HG03457 (cell line): Measurements from ENCODE around the gene IKZF2.

Experiments
- ATAC-seq: cut with Tn5 transposase; IDR thresholded peaks from one replicate; pipeline ENCODE4 v1.9.1; 2021; ENCODE audit warnings: moderate number of reproducible peaks; ENCODE audit not compliant: unreplicated experiment

IKZF2 gene

DNA sequence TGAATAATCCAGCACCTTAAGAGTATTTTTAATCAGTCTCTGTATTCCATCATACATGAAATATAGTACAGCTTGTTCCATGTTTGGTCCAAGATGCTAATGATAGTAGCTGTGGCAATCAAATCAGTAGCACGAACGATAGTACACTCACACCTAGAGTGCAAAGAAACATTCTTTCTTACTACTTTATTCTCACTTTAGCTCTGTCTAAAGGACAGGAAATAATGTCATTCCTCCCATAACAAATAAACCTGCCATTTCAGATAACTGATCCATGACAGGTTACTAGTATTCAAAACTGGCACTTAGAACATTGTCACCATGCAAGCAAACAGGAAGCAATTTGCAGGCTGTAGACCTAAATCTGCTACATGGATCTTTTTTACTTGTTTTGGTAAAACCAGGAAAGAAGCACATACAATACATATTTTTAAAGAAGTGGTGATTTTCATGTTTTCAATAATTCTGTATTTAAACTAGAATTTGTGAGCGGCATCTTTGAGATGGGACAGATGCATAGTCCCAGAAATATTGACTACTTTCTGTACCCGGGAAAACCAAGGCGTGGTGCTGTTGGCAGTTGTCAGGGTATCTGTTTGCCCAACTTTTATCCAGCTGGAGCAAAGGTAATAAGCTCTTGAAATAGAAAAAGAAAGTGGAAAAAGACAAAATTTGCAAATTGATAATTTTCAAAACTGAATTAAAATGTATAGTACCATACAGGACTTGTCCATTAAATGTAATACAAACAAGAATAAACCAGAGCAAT is 49.5 kb downstream of the IKZF2 start:
- no peak for ATAC-seq

DNA sequence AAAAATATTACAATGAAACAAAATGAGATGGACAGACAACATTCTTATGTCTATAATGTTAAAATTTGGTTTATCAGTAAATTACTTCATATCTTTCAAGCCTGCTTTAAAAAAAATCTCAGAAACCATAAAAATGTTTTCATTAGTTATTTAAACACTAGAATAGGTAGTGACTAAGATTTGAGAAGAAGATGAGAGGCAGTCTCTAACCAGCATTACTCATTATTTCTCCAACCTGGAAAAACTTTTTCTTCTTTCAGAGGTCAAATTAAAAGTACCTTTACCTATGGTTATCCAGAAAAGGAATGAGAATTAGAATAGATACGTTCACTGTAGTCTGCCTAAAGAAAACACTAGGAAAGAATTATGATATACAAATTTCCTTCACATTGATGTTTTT is 50.3 kb downstream of the IKZF2 start:
- no peak for ATAC-seq

DNA sequence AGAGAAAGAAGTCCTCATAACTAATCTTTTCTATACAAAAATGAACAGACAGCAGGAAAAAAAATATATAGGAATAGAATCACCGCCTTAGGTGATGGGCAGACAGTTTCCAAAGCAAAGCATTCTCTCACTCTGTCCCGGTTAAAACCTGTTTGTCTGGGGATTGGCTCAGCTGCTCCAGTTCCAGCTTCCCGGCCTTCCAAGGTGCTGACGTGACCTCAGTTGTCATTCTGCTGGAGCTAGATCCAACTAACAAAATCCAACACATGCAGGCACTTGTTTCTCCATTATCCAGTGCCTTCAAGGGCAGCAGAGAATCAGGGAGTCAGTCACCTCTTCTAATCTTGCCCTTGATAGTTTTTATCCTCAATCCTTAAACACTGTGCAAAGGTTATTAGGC is 52.8 kb downstream of the IKZF2 start:
- no peak for ATAC-seq

DNA sequence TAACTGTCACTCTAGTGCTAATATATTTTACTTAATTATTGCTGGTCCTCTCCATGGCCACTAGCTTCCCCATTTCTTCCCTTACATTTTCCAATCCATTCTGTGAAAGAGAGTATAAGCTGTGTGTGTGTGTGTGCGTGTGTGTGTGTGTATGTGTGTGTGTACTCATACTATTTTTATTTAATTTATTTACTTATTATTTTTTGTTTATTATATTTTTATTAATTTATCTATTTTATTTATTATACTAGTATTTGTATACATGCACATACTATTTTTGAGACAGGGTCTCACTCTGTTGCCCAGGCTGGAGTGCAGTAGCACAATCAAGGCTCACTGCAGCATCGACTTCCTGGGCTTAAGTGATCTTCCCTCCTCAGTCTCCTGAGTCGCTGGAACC is 59.6 kb downstream of the IKZF2 start:
- ATAC-seq: no peak

DNA sequence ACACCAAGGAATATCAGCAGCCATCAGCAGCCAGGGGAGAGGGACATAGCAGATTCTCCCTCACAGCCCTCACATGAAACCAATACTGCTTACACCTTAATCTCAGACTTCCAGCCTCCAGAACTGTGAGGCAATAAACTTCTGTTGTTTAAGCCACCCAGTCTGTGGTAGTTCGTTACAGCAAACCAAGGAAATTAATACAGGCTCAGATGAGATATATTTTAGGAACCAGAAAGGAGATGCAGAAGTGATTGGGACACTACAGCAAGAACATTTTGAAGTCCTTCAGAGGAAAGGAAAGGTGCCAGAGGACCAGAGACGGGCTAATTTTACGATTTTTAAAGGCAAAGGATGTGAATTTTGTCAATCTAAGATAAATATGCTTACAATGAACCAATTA is 60.6 kb downstream of the IKZF2 start:
- ATAC-seq: no peak

DNA sequence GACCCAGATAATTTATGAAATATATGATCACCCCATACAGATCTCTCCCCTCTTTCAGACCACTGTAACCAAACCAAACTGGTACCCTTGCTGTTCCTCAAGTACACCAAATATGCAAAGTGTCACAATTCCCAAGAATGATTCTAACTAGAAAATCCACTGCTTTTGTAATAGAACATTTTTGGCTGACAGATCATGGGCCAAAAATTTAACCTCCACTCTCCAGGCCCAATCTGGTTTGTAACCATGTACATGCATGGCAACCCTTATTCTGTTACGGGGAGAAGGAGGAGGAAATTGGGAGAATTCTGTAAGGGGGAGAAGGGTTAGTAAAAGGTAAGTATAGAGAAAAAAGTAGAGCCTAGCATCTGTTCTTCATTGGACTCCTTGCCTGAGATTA is 62.0 kb downstream of the IKZF2 start:
- no peak for ATAC-seq

DNA sequence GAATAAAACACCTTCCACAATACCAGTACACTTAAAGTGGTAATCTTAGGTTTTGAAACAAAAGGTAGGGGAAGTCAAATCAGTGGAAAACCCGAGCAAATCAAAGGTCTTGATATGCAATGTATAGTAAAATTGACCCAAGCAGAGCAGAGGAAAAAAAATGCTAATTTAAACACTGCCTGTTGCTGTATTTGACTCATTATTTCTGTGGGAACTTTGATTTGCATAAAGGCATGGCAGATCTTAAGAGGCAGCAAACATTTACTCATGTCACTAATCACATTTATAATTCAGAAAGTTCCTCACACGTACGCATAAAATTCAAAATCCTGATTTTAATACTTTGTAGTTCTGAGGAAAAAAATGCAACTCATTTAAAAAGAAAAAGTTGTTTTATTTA is 64.4 kb downstream of the IKZF2 start:
- peak; percentile 48 for ATAC-seq

DNA sequence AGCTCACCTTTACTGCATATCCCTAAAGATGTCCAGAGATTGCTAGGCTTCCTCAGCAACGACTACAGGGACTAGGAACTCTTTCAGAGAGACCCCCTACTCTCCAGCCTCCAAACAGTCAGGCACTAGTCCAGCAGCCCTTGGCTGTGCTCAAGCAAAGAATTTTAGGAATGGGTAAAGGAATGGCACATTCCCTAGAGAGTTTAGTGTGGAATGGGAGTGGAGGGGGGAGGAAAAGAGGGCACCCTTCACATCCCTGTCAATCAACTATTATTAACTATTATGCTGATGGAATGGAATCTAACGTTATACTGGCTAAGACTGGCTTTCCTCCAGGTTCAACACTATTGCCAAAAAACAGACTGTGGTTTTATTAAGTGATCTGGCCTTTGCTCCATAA is 64.8 kb downstream of the IKZF2 start:
- no peak for ATAC-seq

DNA sequence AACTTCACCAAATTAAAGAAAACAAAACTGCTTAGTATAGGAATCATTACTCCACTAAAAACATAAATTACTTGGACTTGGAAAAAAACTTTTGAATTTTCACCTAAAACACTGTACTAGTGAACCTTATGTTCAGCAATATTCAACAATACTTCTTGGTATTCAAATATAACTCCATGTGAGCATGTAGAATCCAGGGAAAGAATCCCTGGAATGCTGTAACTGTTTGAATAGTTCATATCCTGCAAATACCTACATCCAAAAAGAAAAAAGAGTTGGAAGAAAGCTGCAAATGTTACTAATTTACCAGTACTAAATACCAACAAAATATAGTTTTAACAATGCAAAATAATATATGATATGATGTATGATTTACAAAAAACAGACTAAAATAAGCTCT is 65.4 kb downstream of the IKZF2 start:
- no peak for ATAC-seq

DNA sequence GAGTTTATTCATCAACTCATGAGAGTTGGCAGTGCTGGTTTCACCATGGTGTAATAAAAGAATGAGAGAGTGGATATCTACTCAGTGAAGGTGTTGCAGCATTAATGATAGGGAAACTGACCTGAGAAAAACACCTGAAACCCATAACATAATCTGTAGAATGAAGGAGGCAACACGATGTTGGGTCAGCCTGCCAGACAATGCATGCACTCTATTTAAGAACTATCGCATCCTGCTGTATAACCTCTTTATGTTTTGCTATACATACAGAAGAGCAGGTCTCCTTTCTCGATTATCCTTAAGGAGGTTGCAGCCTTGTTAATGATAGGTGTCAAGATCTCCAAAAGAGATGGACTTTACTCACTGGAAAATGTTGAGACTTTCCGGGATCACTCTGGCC is 65.9 kb downstream of the IKZF2 start:
- ATAC-seq: no peak

DNA sequence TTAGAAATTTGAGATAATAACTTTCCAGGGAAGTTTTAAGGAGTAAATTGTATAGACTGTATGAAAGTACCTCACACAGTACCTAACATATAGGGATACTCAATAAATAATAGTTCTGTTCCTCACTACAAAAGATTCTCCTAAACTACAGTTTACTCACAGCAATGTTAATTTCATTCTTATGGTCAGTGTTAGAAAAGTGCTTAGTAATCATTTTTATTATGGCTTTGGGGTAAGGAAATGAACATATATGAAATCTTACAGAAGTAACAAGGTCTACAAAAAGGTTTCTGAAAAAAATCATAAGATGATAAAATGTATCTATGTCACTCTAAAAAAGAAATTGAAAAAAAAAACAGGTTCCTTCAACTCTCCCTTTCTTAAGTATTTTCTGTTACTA is 67.2 kb downstream of the IKZF2 start:
- no peak for ATAC-seq

DNA sequence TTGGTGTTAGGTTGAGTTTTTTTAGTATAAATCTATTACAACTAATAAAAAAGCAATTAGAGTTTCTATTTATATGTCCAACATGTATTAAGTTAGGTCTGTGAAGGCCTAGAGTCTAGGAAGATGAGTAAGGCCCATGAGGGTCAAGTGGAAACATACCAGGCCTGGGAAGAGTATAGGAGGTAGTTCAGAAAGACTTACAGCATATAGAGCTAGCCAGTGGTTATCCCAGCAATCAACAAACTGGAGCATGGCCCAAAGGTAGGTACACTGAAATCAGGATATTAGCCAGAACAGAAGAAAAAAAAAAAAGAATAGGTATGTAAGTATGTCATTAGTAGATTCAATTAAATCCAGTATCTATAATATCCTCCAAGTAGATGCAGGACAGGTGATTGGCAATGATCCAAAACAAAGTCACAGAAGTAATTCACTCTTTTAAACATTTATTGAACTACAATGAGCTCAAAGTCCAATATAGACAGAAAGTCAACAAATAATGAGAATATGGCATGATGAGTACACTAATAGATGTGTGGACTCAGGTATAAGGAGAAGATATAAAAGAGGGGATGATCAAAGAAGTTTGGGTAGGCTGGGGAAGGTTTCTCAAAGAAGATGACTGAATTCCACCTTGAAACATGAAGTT is 70.3 kb downstream of the IKZF2 start:
- no peak for ATAC-seq

DNA sequence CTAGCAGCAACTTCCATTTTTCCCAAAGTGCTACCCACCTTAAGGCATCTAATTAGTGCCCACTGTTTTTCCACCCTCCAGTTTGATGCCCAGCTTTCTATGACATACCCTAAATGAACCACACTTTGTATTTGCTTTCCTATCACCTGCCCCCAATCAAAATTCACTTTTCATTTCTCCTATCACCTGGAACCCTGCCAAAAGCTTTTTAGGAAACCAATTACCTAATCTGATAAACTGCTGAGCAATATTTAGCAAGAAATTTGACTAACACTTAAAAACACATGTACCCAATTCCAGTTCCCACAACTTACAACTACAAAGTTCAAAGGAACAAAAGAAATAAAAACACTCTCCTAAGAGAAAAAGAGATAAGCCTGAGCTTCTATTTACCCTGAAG is 71.7 kb downstream of the IKZF2 start:
- no peak for ATAC-seq

DNA sequence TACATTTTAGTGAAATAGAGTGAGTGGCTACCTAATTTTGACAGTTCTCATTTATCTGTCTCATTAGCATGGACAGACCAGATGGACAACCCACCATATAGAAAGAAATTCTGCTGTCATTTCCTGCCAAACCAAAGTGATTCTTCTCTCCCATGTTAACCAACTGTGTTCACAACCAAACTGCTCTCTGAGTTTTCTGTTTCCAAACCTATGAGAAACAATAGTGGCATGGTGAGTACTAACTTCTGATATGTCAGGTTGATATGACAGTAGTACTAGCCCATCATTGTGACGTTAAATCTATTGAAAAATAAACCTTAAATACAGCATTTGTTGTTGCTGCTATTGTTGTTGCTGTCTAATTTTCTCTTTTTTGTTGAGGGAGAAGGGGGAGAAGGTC is 72.7 kb downstream of the IKZF2 start:
- no peak for ATAC-seq

DNA sequence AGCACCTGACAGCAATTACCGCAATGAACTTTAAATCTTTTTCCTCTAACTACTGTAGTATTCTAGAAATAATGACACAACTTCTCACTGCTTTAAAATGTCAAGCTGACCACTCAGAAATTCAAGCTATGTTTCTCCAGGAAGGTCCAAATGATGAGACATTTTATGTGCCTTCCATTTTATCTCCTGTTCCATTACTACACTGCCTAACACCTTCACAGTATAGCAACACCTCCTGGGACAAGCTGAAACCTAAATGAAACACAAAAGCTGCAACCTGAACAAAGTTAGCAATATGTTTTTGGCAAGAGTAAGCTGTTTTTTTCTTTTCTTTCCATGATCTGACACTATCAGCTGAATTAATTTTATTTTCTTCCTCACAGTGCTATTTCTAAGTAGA is 81.9 kb downstream of the IKZF2 start:
- ATAC-seq: no peak

DNA sequence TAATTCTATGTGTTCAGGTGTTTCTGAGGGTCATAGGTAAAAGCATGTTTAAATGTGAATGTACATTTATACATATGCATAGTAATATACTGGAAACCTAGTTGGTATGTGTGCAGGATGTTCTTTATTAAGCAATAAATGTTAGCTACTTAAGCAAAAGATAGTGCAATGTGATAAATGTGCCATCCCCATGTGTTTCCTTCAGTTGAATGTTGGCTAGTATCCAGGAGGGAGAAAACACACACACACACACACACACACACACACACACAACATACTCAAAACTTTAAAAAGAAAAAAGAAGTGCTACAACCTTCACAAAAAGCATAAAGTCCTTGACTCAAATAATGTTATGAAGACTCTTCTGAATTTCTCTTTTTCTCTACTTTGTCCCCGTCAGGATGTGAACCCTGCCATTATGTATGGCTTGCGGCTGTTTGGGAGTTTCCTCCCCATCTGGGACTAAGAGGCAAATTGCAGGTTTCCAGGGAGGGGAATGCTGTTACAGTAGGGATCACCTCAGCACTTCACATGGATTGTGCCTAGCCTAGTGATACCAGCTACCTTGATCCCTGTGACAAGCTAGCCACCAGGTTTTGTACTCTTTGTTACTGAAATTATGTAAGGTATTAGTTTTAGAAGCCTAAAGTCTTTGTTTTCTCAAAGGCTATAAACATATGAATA is 82.6 kb downstream of the IKZF2 start:
- no peak for ATAC-seq

DNA sequence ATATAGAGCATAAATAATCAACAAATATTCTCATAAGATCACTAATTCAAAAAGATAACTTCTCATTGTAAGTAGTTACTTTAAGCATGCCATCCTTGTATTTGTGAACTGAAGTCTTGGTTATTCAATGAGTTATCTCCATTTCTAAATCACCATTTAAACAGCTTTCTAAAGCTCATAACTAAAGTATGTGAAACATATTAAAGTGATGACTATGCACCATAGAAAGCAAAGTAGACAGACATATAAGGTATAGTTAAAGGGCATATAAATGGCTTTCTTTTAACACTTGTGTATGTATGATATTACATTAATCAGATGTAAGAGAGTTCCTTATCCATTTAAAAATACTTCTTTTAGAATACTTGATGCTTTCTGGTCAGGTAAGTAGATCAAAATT is 83.5 kb downstream of the IKZF2 start:
- no peak for ATAC-seq

DNA sequence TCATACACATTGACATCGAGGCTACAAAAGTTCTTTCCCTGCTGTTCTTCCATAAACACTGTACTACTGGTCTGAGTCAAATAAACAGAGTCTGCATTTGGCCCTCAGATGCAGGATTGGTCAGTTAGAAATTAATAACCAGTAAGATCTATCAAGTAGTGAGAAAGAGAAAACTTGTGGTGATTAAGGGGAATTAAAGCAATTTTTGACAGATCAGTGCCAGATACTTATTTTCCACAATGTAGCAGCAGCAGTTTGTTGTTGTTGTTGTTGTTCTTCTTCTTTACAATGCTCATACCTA is 85.0 kb downstream of the IKZF2 start:
- ATAC-seq: no peak

DNA sequence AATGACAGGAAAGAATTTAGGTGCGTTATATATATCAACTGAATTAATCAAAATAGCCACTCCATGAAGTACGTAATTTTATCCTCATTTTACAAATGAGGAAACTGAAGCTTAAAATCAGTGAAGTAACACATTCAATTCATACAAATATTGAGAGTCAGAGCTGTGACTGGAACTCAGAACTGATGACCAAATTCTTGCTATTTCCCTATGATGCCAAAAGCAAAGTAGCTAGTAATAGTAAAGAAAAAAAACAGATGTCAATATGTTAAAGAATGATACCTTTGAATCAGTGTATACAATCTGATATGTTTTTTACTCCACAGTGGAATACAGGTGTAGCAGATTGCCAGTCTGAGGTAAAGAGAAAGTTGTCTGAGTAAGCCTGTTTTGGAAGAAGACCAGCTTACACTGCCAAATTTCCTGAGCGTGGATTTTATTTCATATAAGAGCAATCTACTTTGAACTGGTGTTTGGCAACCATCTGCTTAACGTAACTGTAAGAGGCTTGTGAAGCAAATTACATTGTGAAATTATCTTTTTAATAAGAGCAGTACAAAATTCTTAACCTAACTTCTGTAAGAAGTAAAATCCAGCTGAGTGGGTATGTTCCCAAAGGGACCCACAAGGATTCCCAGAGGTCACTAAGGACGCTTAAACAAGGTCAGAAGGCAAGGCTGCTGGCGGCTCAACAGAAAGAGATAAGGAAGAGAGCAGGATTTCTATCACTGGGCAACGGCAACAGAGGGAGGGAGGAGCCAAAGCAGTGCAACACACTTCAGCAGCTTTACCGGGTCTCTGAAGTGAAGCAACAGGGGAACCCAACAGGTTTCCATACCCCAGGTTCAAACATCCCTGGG is 85.6 kb downstream of the IKZF2 start:
- no peak for ATAC-seq

DNA sequence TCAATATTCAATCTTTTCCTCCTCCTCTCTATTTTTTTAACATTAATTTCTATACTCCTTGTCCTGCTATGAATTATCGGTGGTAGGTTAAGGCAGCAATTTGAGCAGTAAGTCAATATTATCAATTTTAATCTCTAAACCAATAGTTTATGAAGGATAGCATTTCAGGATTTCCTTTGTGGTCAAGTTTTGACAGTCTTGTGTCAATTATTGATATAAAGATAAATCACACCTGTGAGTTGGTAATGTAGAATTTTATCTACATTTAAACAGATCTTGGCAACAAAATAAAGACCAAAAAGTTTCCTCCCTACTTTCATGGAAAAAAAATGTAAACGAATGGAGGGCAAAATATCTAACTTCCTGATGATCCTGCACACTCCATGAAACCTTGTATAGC is 87.3 kb downstream of the IKZF2 start:
- no peak for ATAC-seq

DNA sequence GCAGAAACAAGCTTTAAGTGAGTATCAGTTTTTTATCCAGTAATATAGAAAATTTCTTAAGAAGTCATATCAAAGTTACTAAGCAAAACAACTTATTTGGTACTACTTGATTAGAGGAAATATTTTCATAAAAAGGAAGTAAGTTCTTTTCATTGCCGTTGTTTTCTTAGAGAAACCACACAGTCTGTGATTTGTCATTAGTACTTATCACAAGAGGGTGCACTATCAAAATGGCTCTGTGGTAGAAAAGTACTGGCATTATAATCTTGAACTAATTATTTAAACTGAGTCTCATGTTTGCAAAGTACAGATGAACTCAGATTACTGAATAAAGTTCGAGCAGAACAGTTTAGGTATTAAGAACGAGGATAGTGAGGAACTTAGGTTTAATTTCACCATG is 93.4 kb downstream of the IKZF2 start:
- ATAC-seq: no peak

DNA sequence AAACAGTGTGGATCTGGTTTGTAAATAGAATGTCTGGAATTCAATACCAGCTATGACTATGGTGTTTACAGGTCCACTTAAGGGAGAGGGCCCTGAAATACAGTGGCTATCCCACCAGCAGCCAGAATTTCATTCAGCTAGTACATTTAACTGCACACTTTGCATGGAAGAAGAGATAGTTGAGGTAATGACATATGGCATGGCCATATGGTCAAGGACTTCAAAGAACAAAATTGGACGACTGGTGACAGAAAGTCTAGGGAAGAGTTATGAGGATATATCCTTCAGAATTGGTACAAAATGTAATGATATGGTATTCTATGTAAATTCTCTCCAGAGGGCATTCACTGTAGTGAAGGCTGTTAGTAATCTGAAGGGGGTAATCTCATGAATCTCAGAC is 105.0 kb downstream of the IKZF2 start:
- no peak for ATAC-seq
